Rectal smooth muscle tissue (tissue), 1 donor: ENCODE results near the gene GRIP2.
"Not testable (repeated sequence)": the region's sequence is repeated elsewhere in the genome, so short reads cannot be mapped to it uniquely, and the experiment has no call there.

Source experiments
- H3K27ac ChIP-seq: one replicate; pipeline ENCODE4 v1.7.0; 2013; ENCODE audit warnings: low read depth, low read length, inconsistent platforms
- H3K27me3 ChIP-seq: one replicate; pipeline ENCODE4 v1.7.0; 2013; ENCODE audit warnings: low read length; ENCODE audit not compliant: control insufficient read depth, insufficient read depth
- H3K36me3 ChIP-seq: one replicate; pipeline ENCODE4 v1.7.0; 2013; ENCODE audit warnings: low read length; ENCODE audit not compliant: control insufficient read depth, insufficient read depth
- H3K4me1 ChIP-seq: one replicate; pipeline ENCODE4 v1.7.0; 2013; ENCODE audit warnings: low read length; ENCODE audit not compliant: control insufficient read depth, insufficient read depth
- H3K4me3 ChIP-seq: one replicate; pipeline ENCODE4 v1.7.0; 2013; ENCODE audit warnings: low read length
- H3K9ac ChIP-seq: one replicate; pipeline ENCODE4 v1.7.0; 2013; ENCODE audit warnings: low read length

Gene GRIP2

DNA sequence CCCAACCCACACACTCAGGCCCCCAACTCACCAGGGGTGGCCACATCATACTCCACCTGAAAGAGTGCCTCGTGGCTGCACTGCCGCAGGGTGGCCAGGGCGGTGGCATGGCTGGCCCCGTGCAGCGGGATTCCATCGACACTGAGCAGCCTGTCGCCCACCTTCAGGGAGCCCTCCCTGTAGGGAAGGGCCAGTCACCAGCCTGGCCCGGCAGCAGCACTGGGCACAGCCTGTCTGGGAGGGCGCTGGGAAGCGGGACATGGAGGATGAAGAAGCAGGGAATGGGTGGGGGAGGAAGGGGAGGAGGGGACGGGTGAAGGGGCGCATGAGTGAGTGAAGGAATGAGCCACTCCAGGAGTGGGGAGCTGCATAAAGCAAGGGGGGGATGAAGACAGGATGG, 18.5 kb downstream of the GRIP2 start:
- no peak overlapping the region for H3K4me3 ChIP-seq
- H3K27me3 ChIP-seq, result no peaks in the 10 kb centered on the region
- no peak overlapping the region for H3K27ac ChIP-seq
- no peaks in the 10 kb centered on the region for H3K36me3 ChIP-seq
- H3K9ac ChIP-seq, result no peak overlapping the region
- H3K4me1 ChIP-seq, result peaks cover 5% of the 10 kb centered on the region

DNA sequence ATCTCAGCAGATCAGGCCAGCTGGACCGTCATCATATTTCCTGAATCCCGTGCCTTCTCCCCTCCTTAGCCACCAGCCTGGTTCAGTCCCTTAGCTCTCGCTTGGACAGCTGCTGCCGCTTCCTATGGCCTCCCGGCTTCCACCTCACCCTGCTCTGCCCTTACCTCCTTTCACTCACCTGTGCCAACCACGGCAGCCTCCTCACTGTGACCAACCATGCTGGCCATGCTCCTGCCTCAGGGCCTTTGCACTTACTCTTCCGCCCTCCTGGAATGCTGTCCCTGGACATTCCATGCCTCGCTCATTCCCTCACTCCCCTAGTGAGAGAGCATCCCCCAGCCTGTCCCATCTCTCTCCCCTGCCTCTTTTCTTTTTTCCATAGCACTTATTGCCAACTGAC, 19.2 kb downstream of the GRIP2 start:
- no peaks in the 10 kb centered on the region for H3K27me3 ChIP-seq
- no peaks in the 10 kb centered on the region for H3K36me3 ChIP-seq
- no peak overlapping the region for H3K4me3 ChIP-seq
- H3K9ac ChIP-seq, result no peak overlapping the region
- no peak overlapping the region for H3K27ac ChIP-seq
- no peaks in the 10 kb centered on the region for H3K4me1 ChIP-seq

- Histone ChIP-seq H3K9ac (no peak overlapping the region), H3K27ac (no peak overlapping the region), H3K4me1 (no peaks in the 10 kb centered on the region)
Observed at GRCh38 chr3:14520149-14520548, 20.0 kb downstream of the GRIP2 start.

GRCh38 chr3:14519406-14519805, 20.7 kb downstream of the GRIP2 start:
- H3K9ac ChIP-seq, result no peak overlapping the region
- no peak overlapping the region for H3K4me3 ChIP-seq
- no peaks in the 10 kb centered on the region for H3K27me3 ChIP-seq
- H3K27ac ChIP-seq, result no peak overlapping the region
- H3K4me1 ChIP-seq, result no peaks in the 10 kb centered on the region
- H3K36me3 ChIP-seq, result no peaks in the 10 kb centered on the region

More at GRCh38 chr3:14520149-14520548, 20.0 kb downstream of the GRIP2 start:
- H3K4me3 ChIP-seq, result no peak overlapping the region
- no peaks in the 10 kb centered on the region for H3K36me3 ChIP-seq
- H3K27me3 ChIP-seq, result no peaks in the 10 kb centered on the region

DNA sequence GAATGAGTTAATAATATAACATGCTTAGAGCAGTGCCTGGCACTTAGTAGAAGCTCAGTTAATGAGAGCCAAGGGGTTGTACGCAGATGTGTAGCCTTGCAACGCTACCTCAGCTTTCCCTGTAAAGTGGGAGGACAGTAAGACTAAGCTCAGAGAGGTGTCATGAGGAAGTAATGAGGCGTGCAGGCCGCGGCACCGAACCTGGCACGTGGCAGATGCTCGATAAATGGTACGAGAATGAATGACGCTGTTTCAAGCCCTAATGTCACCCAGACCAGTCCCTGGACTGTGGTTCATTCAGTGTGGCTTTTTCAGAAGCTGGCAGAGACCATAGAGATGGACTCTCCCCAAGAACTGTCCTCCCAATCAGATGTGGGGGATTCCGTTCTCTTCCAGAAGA, 21.2 kb downstream of the GRIP2 start:
- Histone ChIP-seq H3K27me3 (no peaks in the 10 kb centered on the region), H3K9ac (no peak overlapping the region), H3K4me1 (no peaks in the 10 kb centered on the region)

GRCh38 chr3:14518432-14518802, 21.7 kb downstream of the GRIP2 start:
- no peaks in the 10 kb centered on the region for H3K36me3 ChIP-seq

More for the DNA sequence above, 21.2 kb downstream of the GRIP2 start:
- Histone ChIP-seq H3K4me3 (no peak overlapping the region), H3K36me3 (no peaks in the 10 kb centered on the region), H3K27ac (no peak overlapping the region)

DNA sequence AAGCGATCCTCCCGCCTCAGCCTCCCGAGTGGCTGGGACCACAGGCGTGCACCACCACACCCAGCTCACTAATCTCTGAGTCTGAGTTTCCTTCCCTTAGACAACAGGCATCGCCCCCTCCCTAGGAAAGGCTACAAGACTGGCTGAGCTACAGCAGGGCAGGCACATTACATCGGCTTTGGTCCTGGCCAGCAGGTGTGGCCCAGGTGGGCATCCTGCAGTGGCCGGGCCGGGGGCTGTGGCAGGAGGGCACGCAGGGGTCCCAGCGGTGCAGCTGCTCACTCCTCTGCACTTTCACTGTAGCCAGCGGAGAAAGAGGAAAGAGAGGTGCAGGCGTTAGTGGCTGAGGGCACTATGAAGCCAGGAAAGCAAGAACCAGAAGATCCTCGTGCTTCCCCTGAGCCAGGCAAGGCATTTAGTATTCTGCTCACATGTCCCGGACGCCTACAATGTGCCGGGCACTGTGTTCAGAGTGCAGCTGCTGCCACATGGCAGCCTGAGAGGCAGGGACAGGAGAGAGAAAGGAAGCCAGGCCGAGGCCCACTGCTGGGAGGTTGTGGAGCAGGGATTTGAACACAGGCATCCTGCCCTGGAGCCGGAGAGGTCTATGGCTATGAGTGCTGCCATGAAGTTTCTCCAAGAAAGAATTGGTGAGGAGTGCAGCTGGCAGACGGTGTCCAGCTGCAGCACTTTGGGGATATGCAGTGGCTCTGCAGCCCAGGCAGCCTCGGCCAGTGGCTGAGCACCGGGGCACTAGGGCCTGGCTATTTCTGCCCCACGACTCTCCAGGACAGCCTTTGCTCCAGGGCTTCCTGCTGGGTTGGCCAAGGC, 22.3 kb downstream of the GRIP2 start:
- no peak overlapping the region for H3K9ac ChIP-seq
- no peaks in the 10 kb centered on the region for H3K27me3 ChIP-seq
- H3K4me1 ChIP-seq, result no peaks in the 10 kb centered on the region
- H3K4me3 ChIP-seq, result no peak overlapping the region
- no peak overlapping the region for H3K27ac ChIP-seq
- H3K36me3 ChIP-seq, result no peaks in the 10 kb centered on the region

More at GRCh38 chr3:14518432-14518802, 21.7 kb downstream of the GRIP2 start:
- Histone ChIP-seq H3K4me1 (no peaks in the 10 kb centered on the region), H3K4me3 (no peak overlapping the region), H3K27ac (no peak overlapping the region), H3K9ac (no peak overlapping the region), H3K27me3 (no peaks in the 10 kb centered on the region)

DNA sequence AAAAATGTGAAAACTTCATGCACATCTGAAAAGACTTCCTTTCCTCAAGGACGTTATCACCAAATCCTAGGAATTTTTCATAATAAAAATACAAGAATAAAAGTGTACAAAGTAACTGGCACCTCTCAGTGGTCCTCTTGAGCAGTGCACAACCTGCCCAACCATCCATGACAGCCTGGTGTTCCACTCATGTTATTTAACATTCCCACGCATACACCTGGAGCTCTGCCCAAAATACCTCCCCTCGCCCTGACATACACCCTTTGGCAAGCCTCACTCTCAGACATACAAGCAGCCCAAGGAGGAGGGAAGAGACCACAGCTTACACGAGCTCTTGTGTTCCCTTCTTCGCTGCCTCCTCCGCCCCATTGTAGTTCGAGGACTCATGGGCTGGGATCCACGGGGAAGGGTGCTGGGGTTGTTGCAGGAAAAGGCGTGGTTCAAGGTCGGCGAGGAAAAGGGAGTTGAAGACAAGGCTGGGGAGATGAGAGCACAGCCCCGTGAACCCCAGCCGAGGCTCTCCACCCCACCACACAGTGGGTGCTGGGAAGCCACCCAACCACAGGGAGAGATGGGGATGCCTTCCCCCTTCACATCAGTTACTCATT, 23.3 kb downstream of the GRIP2 start:
- no peaks in the 10 kb centered on the region for H3K27me3 ChIP-seq
- H3K36me3 ChIP-seq, result no peaks in the 10 kb centered on the region
- no peaks in the 10 kb centered on the region for H3K4me1 ChIP-seq

DNA sequence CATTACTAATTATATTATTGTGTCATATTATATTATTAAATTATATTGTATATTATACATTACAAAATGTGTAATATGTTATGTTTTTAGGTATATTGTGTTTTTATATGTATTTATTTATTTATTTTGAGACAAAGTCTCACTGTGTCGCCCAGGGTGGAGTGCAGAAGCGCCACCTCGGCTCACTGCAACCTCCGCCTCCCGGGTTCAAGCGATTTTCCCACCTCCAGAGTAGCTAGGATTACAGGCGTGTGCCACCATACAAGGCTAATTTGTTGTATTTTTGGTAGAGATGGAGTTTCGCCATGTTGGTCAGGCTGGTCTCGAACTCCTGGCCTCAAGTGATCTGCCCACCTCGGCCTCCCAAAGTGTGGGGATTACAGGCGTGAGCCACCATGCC, 24.6 kb downstream of the GRIP2 start:
- H3K4me3 ChIP-seq, H3K9ac ChIP-seq, H3K27me3 ChIP-seq, H3K4me1 ChIP-seq, H3K36me3 ChIP-seq, H3K27ac ChIP-seq: not testable (repeated sequence)

More for the DNA sequence above, 23.3 kb downstream of the GRIP2 start:
- H3K9ac ChIP-seq, result no peak overlapping the region
- H3K4me3 ChIP-seq, result no peak overlapping the region
- H3K27ac ChIP-seq, result no peak overlapping the region

GRCh38 chr3:14514323-14514720, 25.8 kb downstream of the GRIP2 start:
- Histone ChIP-seq H3K36me3 (no peaks in the 10 kb centered on the region), H3K9ac (no peak overlapping the region), H3K27ac (no peak overlapping the region), H3K27me3 (peaks cover 2% of the 10 kb centered on the region), H3K4me3 (no peak overlapping the region), H3K4me1 (no peaks in the 10 kb centered on the region)

GRCh38 chr3:14513566-14514322, 26.4 kb downstream of the GRIP2 start:
- Histone ChIP-seq H3K9ac (no peak overlapping the region), H3K27me3 (peaks cover 2% of the 10 kb centered on the region), H3K4me1 (no peaks in the 10 kb centered on the region), H3K4me3 (no peak overlapping the region), H3K36me3 (no peaks in the 10 kb centered on the region), H3K27ac (no peak overlapping the region)

DNA sequence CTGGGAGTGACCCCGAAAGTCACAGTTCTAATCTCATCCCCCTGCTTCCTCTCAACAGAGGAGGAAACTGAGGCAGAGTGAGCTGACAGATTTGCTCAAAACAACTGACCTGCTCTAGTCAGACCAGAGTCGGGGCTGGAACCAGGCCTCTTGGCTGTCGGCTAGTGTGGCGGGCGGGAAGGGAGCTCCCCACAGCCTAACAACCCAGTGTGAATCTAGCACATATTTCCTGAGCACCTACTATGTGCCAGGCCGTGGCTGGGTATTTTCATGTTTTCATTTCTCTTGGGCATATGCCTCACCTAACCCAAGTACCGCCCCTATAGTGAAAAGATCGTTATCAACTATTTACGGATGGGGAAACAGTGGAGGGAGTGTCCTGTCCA, 27.2 kb downstream of the GRIP2 start:
- Histone ChIP-seq H3K4me1 (no peaks in the 10 kb centered on the region), H3K9ac (no peak overlapping the region)

More for the DNA sequence above, 27.2 kb downstream of the GRIP2 start:
- Histone ChIP-seq H3K27me3 (peaks cover 2% of the 10 kb centered on the region), H3K4me3 (no peak overlapping the region), H3K27ac (no peak overlapping the region), H3K36me3 (no peaks in the 10 kb centered on the region)
